ENCODE results near the gene SCNN1B.
"Not testable (repeated sequence)": the region's sequence is repeated elsewhere in the genome, so short reads cannot be mapped to it uniquely, and the experiment has no call there.

Gene SCNN1B, protein sequence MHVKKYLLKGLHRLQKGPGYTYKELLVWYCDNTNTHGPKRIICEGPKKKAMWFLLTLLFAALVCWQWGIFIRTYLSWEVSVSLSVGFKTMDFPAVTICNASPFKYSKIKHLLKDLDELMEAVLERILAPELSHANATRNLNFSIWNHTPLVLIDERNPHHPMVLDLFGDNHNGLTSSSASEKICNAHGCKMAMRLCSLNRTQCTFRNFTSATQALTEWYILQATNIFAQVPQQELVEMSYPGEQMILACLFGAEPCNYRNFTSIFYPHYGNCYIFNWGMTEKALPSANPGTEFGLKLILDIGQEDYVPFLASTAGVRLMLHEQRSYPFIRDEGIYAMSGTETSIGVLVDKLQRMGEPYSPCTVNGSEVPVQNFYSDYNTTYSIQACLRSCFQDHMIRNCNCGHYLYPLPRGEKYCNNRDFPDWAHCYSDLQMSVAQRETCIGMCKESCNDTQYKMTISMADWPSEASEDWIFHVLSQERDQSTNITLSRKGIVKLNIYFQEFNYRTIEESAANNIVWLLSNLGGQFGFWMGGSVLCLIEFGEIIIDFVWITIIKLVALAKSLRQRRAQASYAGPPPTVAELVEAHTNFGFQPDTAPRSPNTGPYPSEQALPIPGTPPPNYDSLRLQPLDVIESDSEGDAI

DNA sequence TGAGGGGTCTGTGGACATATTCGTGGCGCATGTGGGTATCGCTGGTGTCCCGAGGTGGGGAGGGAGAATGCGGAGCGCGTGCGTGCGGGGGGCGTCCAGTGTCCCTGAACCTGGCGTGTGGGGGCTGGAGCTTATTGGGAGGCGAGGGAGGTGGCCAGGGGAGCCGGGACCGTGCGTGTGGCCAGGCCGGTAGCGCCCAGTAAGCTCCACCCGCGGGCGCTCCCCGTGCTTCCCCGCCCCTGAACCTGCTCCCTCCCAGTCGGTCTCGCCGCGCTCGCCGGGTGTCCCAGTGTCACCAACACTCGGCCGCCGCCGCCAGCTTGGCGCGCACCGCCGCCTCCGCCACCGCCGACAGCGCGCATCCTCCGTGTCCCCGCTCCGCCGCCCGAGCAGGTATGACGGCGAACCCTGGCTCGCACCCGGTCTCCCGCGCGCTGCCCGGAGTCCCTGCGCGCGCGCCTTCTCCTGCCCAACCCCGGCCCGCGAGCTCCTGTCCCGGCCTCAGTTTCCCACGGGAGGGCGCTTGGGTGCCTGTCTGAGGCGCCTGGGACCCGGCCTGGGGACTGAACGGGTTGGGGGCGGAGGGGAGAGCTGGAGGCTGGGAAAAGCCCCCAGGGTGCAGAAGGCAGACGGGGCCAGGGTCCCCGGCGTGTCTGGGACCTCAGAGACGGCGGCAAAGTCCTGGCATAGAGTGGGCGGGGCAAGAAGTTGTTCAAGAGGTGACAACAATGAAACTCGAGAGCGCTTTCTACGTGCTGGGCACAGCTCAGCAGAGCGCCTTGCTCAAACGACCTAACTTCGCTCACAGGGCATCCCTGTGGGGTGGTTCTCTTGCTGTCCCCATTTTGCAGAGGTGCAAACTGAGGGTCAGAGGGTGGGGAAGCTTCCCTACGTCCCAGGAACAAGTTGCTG is at the start of gene SCNN1B:
SCNN1B (plus strand) TSS at position 258 of the 912 bp plus-strand sequence. CDS start 46,298 bp downstream, outside the sequence.
- DNase-seq = no peak

DNA sequence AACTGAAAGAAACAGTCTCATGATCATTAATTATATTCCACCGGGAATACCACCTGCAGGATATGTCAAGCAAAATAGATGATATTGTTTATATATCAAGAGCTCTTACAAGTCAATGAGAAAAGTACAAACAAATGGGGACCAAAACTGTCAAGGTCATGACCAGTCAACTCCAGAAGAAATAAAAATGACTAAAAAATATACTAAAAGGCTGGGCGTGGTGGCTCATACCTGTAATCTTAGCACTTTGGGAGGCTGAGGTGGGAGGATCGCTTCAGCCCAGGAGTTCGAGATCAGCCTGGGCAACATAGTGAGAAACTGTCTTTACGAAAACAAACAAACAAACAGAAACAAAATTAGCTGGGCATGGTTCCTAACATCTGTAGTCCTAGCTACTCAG is 49.8 kb upstream of the SCNN1B start:
- DNase-seq = no peak

DNA sequence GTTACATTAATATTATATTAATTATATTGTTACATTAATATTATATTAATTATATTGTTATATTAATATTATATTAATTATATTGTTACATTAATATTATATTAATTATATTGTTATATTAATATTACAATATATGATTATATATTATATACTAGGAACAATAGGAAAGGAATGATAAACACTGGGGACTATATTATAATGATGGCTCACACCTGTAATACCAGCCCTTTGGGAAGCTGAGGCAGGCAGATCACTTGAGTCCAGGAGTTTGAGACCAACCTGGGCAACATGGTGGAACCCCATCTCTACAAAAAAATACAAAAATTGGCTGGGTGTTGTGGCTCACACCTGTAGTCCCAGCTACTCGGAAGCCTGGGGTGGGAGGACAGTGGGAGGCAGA is 48.5 kb upstream of the SCNN1B start:
- DNase-seq = not testable (repeated sequence)

DNA sequence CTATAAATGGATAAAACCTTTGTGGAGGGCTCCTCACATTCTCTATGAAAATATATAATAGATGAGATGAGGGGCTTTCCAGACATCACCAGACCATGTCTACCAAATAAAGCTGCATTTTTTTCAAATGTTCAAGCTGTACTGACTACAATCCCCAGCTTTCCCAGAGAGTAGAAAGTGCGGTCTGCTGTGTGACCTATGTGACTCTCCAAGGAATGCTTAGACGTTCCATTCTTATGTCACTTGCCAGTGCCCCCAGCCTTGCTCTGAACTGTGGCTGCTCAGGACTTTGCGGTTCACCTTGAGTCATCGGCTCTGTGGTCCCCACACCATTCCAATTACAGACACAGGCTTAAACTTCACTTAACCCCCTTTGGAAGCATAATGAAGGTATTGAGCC is 47.8 kb upstream of the SCNN1B start:
- DNase-seq = no peak

DNA sequence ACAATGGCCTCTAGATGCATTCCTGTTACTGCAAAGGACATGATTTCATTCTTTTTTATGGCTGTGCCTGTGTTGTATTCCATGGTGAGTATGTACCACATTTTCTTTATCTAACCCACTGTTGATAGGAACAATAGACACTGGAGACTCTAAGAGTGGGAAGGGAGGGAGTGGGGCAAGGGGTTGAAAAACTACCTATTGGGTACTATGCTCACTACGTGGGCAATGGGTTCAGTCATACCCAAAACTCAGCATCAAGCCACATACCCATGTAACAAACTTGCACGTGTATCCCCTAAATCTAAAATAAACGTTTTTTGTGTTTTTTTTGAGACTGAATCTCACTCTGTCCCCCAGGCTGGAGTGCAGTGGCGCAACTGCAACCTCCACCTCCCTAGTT is 47.1 kb upstream of the SCNN1B start:
- no peak for DNase-seq

DNA sequence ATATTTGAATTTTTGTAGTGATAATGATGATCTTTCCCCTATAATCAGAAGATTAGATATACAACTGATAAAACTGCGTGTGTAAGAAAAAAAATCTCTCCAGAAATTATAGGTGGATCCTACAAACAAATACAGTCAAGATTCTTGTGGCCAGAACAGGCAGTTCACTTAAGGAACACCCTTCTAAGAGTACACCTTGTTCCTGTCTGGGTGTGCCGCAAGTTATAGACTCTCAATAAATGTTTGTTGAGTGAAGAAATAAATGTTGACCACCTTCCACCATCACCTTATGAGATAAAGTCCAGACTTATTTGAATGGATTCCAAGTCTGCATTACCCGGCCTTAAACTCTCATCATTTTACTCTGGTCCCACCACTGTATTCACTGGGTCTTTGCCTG is 45.7 kb upstream of the SCNN1B start:
- no peak for DNase-seq

DNA sequence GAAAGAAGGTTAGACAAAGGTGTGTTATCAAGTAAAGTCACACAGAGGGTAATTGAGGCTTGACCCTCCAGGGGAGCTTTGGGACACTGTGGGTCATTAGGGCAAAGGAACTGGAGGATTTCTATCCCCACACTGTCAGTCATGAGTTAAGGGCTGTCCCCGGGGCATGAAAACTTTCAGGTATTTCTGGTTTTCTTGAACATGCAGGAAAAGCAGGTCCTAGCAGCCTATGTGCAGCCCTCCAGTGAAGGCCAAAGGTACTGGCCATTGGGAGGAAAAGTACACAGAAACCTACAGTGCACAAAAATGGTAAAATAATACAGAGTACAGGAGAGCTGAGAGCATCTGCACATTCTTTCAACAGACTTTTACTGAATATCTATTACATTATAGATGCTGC is 44.4 kb upstream of the SCNN1B start:
- DNase-seq = no peak

DNA sequence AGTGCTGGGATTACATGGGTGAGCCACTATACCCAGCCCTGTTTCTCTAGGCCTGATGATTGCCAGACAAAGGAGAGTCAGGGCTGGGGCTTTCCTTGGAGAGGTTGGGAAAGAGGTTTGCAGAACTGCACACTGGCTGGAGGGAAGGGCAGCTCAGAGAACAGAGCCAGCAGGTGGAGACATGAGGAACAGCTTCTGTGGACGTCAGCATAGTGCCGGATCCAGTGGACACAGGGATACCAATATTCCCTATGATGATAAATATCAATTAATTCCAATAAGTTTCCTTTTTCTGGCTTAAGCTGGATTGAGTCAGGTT is 43.2 kb upstream of the SCNN1B start:
- no peak for DNase-seq

DNA sequence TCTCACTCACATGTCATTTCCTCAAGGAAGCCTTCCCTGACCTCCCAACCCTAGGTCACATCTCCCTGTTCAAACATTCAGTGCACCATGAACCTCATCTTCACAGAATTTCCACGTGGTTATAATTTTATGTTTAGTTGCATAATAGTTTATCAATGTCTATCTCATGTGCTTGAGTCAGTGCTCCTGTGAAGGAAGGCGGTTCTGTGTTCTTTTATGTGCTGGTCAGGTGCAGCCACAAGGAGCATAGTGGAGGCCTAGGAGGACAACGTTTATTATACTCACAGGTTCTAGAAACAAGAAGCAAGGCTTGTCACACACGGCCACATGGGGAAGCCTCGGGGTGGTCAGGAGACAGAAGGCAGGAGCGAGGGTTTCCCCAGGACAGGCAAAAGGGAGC is 34.5 kb upstream of the SCNN1B start:
- no peak for DNase-seq

DNA sequence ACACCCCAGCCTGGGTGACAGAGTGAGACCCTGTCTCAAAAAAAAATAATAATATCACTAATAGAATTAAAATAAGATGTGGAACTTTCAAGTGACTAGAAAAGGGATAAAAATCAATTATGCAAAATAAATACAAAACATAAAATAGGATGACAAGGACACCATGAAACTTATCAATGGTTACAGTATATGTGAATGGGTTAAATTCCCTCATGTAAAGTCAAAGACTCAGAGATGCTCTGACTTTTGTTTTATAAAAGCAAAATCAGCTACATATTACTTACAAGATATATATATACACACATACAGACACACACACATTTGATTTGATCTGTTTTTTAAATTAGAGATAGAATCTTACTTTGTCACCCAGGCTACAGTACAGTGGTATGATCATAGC is 33.5 kb upstream of the SCNN1B start:
- no peak for DNase-seq

DNA sequence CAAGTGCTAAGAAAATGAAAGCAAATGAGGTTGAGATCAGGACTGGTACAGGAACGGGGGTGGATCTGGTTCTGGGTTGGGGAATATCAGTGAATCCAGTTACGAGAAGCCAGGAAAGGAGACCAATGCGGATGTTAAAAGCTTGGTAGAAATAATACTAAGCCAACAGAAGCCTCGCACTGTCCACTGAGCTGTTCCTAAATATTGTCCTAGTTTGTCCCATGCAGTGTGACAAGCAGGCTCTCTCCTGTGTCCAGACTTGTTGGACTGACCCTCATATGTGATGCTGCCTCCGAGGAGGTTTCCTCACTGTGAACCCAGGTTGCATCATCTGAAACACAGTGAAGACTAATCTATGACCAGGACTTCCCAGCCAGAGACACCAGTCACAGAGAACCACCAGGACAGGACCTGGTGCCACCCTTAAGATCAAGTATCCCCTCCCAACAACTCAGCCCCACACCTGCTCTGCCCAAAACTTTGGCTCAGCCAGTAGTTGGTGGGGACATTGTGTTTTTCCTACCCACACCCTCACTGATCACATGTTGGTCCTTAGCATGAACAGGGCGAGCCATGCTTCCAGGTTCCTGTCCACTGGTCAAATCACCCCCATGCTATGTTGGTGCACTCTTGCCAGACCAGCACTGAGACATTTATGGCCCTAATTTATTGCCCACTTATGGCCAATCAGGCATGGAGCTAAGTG is 32.7 kb upstream of the SCNN1B start:
- DNase-seq = no peak

DNA sequence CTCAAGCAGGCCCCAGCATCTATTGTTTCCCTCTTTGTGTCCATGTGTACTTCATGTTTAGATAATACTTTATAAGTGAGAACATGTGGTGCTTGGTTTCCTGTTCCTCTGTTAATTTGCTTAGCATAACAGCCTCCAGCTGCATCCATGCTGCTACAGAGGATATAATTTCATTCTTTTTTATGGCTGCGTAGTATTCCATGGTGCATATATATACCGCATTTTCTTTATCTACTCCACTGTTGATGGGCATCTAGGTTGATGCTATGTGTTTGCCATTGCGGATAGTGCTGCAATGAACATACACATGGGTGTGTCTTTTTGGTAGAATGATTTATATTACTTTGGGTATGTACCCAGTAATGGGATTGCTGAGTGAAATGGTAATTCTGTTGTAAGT is 31.4 kb upstream of the SCNN1B start:
- DNase-seq = no peak

DNA sequence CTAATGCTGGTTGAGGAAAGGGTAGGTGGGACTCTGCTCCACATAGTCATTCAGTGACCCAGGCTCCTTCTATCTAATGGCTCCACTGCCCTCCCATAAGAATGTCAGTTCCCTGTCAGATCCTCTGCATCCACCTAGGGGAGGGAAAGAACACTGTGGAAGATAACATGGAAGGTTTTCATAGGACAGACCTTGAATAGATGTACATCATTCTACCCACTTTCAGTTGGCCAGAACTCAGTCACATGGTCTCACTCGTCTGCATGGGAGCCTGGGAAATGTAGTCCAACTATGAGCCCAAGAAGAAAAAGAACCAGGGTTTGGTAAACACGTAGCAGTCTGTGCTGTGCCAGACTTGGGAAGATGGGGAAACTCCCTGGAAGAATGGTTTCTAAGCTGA is 27.1 kb upstream of the SCNN1B start:
- DNase-seq = no peak

DNA sequence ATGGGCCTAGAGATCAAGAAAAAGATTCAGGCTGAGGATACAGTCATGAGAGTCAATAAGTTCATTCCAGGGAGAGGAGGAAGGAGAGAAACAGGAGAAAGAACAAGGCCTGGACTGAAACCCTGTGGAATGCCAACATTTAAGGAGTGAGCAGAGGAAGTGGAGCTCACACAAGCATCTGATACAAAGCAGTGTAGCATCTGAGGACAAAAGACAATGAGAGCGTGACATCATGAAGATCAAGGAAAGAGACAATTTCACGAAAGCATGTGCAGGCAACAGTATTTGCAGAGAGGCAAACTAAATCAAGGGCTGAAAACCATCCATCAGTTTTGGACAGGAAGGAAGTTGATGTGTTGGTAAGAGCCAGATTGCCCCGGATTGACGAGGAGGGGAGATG is 25.3 kb upstream of the SCNN1B start:
- no peak for DNase-seq

DNA sequence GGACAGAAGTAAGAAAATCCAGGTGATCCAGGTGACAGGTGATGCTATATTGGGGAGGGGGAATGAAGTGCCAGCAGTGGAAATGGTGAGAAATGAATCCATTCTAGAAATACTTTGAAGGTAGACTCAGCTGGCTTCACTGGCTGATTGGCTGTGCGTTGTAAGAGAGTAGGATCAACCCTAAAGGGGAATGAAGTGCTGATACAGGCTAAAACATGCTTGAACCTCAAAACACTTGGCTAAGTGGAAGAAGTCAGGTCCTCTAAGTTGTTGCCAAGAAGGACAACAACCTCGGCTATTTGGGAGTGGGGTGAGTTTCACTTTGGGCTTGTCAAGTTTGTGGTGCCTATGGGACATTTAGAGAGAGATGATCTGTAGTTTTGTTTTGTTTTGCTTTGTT is 24.1 kb upstream of the SCNN1B start:
- DNase-seq = no peak

DNA sequence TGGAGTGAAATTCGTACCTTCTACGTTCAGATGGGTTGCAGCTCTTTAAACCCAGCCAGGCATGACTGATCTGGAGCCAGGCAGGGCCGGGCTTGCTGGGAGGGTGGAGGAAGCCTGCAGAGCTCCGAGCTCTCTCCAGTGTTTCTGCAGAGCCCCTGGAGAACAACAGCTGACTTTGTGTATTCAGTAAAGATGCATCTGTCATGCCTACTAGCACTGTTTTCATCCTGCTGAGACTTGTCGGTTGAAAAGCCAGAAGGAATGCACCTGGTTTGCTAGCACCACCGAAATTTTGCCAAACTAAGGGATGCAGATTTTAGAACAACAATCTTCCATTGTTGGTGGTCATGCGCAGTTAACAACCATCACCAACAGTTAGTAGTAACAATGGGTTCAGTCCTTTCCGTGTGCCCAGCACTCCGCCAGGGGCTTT is 22.4 kb upstream of the SCNN1B start:
- DNase-seq = peak; percentile 86

DNA sequence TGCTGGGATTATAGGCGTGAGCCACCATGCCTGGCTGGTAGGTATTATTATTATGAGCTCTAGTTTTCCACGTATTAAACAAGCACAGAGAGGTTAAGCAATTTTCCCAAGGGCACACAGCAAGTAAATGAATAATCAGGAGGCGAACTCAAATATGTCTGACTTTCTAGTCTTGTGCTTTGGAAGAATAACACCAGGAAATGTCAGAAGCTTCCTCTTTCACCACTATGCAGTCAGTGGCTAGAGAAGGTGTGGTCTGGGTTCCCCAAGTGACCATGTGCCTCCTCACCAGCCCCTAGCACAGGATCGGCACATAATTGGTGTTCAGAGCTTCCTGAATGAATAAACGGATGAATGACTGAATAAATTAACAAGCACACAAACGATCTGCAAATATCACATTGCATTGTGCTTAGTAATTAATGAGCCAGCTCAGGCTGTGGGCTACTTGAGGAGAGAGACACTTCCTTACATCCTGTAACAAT is 21.6 kb upstream of the SCNN1B start:
- DNase-seq = no peak

DNA sequence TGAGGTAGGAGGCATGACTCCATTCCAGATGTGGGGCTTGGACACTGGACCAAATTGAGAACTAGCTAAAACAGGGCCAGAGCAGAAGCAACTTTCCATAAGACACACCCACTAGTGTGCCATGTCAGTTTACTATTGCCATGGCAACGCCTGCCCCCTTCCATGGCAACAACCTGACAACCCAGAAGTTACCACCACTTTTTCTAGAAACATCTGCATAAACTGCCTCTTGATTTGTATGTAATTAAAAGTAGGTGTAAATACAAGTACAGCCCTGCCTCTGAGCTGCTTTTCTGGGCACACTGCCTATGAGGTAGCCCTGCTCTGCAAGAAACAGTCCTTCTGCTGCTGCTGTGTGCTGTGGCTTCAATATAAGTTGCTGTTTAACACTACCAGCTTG is 19.5 kb upstream of the SCNN1B start:
- DNase-seq = no peak

DNA sequence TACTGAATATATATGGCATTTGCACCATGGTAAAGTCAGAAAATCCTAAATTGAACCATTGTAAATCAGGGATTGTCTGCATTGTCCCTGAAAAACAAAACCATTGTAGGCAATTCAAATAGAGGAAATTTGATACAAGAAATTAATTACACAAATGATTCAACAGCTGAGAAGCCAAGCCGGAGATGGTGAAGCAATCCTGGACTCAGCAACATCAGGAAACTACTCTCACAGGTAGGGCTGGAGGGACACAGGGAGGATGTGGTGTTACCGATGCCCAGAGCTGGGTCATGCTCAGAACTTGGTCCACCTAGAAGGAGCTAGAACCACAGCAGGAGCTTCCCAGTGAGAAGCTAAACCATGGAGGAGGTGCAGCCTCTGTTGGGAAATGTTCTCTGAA is 18.5 kb upstream of the SCNN1B start:
- no peak for DNase-seq

DNA sequence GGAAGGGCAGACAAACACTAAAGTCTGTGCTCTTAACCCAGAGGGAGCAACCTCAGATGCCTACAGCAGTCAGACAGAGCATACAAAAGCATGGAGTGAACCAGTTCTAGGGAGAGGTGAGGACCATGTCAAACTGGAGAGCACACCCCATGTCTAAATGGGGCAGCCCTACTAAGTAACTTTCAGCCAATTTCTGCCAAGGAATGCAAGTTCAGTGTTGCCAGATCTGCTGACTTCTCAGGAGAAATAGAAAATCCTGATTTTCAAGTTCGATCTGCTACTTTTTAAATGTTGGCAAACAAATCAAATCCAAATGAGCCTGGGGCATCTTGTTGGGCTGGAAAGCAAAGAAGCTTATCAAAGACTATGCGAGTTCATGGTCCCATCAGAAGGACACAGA is 17.5 kb upstream of the SCNN1B start:
- DNase-seq = no peak

DNA sequence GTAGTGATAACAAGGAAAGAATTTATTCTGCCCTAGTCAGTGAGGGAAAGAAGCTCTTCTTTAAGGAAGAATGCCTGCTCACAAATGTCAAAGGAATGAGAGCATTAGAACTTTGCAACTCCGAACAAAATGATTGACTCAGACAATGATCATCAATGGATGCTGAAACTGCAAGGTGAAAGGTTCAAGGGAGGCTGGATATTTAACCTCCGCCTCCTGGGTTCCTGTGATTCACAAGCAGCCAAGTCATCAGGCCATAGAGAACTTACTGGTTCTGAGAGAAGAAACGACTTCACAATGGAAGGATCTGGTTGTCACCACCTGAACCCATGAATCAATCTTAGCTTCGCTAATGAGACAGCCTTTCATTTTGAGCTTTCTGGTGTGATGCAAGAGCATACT is 16.0 kb upstream of the SCNN1B start:
- DNase-seq = no peak

DNA sequence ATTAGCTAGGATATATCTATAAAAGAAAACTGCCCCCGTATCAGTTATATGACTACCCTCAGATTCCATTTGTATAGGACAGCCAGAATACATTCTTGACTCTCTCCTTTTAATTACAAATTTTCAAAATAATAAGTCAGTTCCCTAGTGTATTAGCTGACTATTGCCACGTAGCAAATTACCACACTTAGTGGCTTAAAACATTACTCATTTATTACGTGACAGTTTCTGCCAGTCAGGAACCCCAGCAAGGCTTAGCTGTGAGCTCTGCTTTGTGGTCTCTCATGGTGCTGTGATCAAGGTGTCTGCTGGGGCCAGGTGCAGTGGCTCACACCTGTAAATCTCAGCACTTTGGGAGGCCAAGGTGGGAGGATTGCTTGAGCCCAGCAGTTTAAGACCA is 13.9 kb upstream of the SCNN1B start:
- DNase-seq = no peak
